H1 (cell line): ENCODE measurements around the gene CTNNBL1. TPM values are rescaled to one million over a fixed set of nuclear protein-coding genes. Genes with fewer than 3 reads are reported as not detected.

Experiments
- CTCF ChIA-PET: fragments of 300-600 bp; sonication (Branson Sonifier 250); formaldehyde crosslinking; loops from one replicate; lab custom pipeline; 2021; ENCODE audit not compliant: partially characterized antibody; lab: Charles Lee
- POLR2A ChIA-PET: fragments of 300-600 bp; sonication (Branson Sonifier 250); formaldehyde crosslinking; loops from one replicate; lab custom pipeline; 2021; ENCODE audit warnings: inconsistent platforms; ENCODE audit not compliant: partially characterized antibody; lab: Charles Lee
- DNase-seq, 2 experiments: peaks; one replicate each; pipeline versions ENCODE4 v3.0.0 to v3.0.0-alpha.2; 2010 to 2022; ENCODE audit warnings: low spot score in 2 of 2, low read depth in 1 of 2, mixed read lengths in 1 of 2
- FAIRE-seq: peaks from 2 replicates; lab custom pipeline; 2011; peaks lifted over from hg19 to GRCh38; lab: Jason Lieb, UNC
- H2AFZ ChIP-seq: 2 replicates; pipeline ENCODE4 v1.8.1; 2012; ENCODE audit warnings: low read length, inconsistent platforms
- H2AK5ac ChIP-seq: 2 replicates; pipeline ENCODE4 v1.6.1; 2013; ENCODE audit warnings: low read depth, low read length
- H2BK120ac ChIP-seq: replicated peaks from 2 replicates; pipeline ENCODE3; 2013; ENCODE audit warnings: low read depth, low read length, inconsistent platforms
- H2BK12ac ChIP-seq: 2 replicates; pipeline ENCODE4 v1.6.1; 2013; ENCODE audit warnings: low read depth, low read length
- H2BK15ac ChIP-seq: 2 replicates; pipeline ENCODE4 v1.6.1; 2013; ENCODE audit warnings: low read length
- H2BK20ac ChIP-seq: 2 replicates; pipeline ENCODE4 v1.6.1; 2013; ENCODE audit warnings: low read length
- H2BK5ac ChIP-seq: 2 replicates; pipeline ENCODE4 v1.6.1; 2013; ENCODE audit warnings: low read depth, low read length
- H3K14ac ChIP-seq: 2 replicates; pipeline ENCODE4 v1.6.1; 2013; ENCODE audit warnings: inconsistent platforms; ENCODE audit not compliant: insufficient read length
- H3K18ac ChIP-seq: 2 replicates; pipeline ENCODE4 v1.6.1; 2013; ENCODE audit warnings: low read length; ENCODE audit errors: extremely low read depth
- H3K23ac ChIP-seq: 2 replicates; pipeline ENCODE4 v1.6.1; 2013; ENCODE audit warnings: inconsistent platforms; ENCODE audit not compliant: insufficient read length
- H3K23me2 ChIP-seq: 2 replicates; pipeline ENCODE4 v1.6.1; 2013; ENCODE audit warnings: low read depth, low read length
- H3K27ac ChIP-seq: 2 replicates; pipeline ENCODE4 v1.6.1; 2011; ENCODE audit warnings: low read depth, low read length, inconsistent platforms
- H3K27me3 ChIP-seq, 4 experiments: replicated peaks in 1 of 4; 1 replicate in 1 of 4; 2 replicates in 3 of 4; pipeline versions ENCODE4 v1.6.1 to v1.8.1; 2011 to 2013; ENCODE audit warnings: low read length in 3 of 4, mild to moderate bottlenecking in 3 of 4, inconsistent platforms in 2 of 4, mixed read lengths in 2 of 4, moderate library complexity in 1 of 4; ENCODE audit not compliant: control insufficient read depth in 3 of 4, insufficient read depth in 3 of 4; ENCODE audit errors: extremely low read depth in 1 of 4
- H3K36me3 ChIP-seq, 4 experiments: 2 replicates each; pipeline versions ENCODE4 v1.6.1 to v1.8.1; 2011 to 2013; ENCODE audit warnings: mild to moderate bottlenecking in 4 of 4, low read length in 3 of 4, moderate library complexity in 2 of 4, control low read depth in 1 of 4, inconsistent platforms in 1 of 4; ENCODE audit not compliant: insufficient read depth in 4 of 4, control insufficient read depth in 2 of 4
- H3K4ac ChIP-seq: replicated peaks from 2 replicates; pipeline ENCODE3; 2013; ENCODE audit warnings: low read length, low read depth, mixed read lengths, inconsistent platforms; ENCODE audit not compliant: insufficient read length
- H3K4me1 ChIP-seq, 4 experiments: replicated peaks in 1 of 4; 1 replicate in 1 of 4; 2 replicates in 3 of 4; pipeline versions ENCODE4 v1.6.1 to v1.8.1; 2011 to 2013; ENCODE audit warnings: low read length in 3 of 4, inconsistent platforms in 2 of 4, mixed read lengths in 1 of 4; ENCODE audit not compliant: insufficient read depth in 4 of 4, control insufficient read depth in 3 of 4
- H3K4me2 ChIP-seq, 2 experiments: 2 replicates each; pipeline versions ENCODE4 v1.6.1 to v1.8.1; 2011 to 2013; ENCODE audit warnings: low read depth in 2 of 2, low read length in 2 of 2, control low read depth in 1 of 2, inconsistent platforms in 1 of 2, mild to moderate bottlenecking in 1 of 2; ENCODE audit not compliant: insufficient read depth in 1 of 2
- H3K4me3 ChIP-seq, 4 experiments: fragments of 200-600, 300-600 bp in 1 of 4; sonication (generic), shearing (Covaris generic), sonication (Bioruptor Twin) in 1 of 4; 2 replicates each; pipeline versions ENCODE4 v1.5.1 to v1.8.1; 2011 to 2016; ENCODE audit warnings: low read length in 4 of 4, low read depth in 3 of 4, control low read depth in 2 of 4, inconsistent platforms in 2 of 4, mild to moderate bottlenecking in 2 of 4, mixed read lengths in 1 of 4, moderate library complexity in 1 of 4; ENCODE audit not compliant: insufficient read depth in 2 of 4; ENCODE audit errors: extremely low read depth in 1 of 4
- H3K56ac ChIP-seq: replicated peaks from 2 replicates; pipeline ENCODE3; 2013; ENCODE audit warnings: low read depth, mild to moderate bottlenecking, mixed read lengths, low read length, inconsistent platforms; ENCODE audit not compliant: insufficient read length
- H3K79me1 ChIP-seq: 2 replicates; pipeline ENCODE4 v1.6.1; 2013; ENCODE audit warnings: low read depth, low read length, control low read depth
- H3K79me2 ChIP-seq, 2 experiments: 2 replicates each; pipeline versions ENCODE4 v1.6.1 to v1.8.1; 2012 to 2013; ENCODE audit warnings: low read length in 2 of 2, mild to moderate bottlenecking in 2 of 2, inconsistent platforms in 1 of 2; ENCODE audit not compliant: insufficient read depth in 2 of 2, control insufficient read depth in 1 of 2
- H3K9ac ChIP-seq, 4 experiments: replicated peaks in 1 of 4; 1 replicate in 1 of 4; 2 replicates in 3 of 4; pipeline versions ENCODE4 v1.6.1 to v1.8.1; 2011 to 2013; ENCODE audit warnings: low read depth in 3 of 4, low read length in 3 of 4, control low read depth in 2 of 4, mild to moderate bottlenecking in 2 of 4, moderate library complexity in 2 of 4, inconsistent platforms in 1 of 4; ENCODE audit errors: extremely low read depth in 1 of 4
- H3K9me3 ChIP-seq, 2 experiments: 2 replicates each; pipeline versions ENCODE4 v1.6.1 to v1.8.1; 2012 to 2013; ENCODE audit warnings: mild to moderate bottlenecking in 2 of 2, moderate library complexity in 2 of 2, control low read depth in 1 of 2, inconsistent platforms in 1 of 2, low read depth in 1 of 2, low read length in 1 of 2, mixed read lengths in 1 of 2; ENCODE audit not compliant: insufficient read depth in 2 of 2
- H4K20me1 ChIP-seq, 2 experiments: replicated peaks in 1 of 2; 2 replicates each; pipeline versions ENCODE3 to v1.8.1; 2011 to 2013; ENCODE audit warnings: inconsistent platforms in 2 of 2, low read length in 2 of 2, mild to moderate bottlenecking in 1 of 2; ENCODE audit not compliant: insufficient read depth in 2 of 2, control insufficient read depth in 1 of 2
- H4K5ac ChIP-seq: 2 replicates; pipeline ENCODE4 v1.6.1; 2013; ENCODE audit warnings: low read length, low read depth, mixed read lengths, inconsistent platforms; ENCODE audit not compliant: insufficient read length
- H4K8ac ChIP-seq: 2 replicates; pipeline ENCODE4 v1.8.0; 2013; ENCODE audit warnings: mild to moderate bottlenecking, moderate library complexity, low read length, inconsistent platforms; ENCODE audit not compliant: insufficient read depth; ENCODE audit errors: extremely low read depth
- H4K91ac ChIP-seq: replicated peaks from 2 replicates; pipeline ENCODE3; 2013; ENCODE audit warnings: low read length, mixed read lengths, inconsistent platforms; ENCODE audit not compliant: insufficient read length
- BRCA1 ChIP-seq: IDR thresholded peaks from 2 replicates; pipeline ENCODE4 v1.6.1; 2012; ENCODE audit warnings: low read depth, low read length, improper control_type of control experiment
- HDAC2 ChIP-seq, 2 experiments: fragments of 300-600 bp in 1 of 2; sonication (generic) in 1 of 2; IDR thresholded peaks; 2 replicates each; pipeline ENCODE4 v1.6.1; 2011 to 2012; ENCODE audit warnings: low read depth in 2 of 2, low read length in 2 of 2, mild to moderate bottlenecking in 2 of 2, moderate library complexity in 2 of 2, borderline replicate concordance in 1 of 2, inconsistent platforms in 1 of 2
- PHF8 ChIP-seq: fragments of 200-600 bp; sonication (generic); conservative IDR thresholded peaks from 2 replicates; pipeline ENCODE4 v1.7.1; 2012; ENCODE audit warnings: low read depth, mild to moderate bottlenecking, inconsistent platforms, low read length, moderate library complexity
- POU5F1 ChIP-seq: IDR thresholded peaks from 2 replicates; pipeline ENCODE4 v1.6.1; 2011; ENCODE audit warnings: low read depth, mild to moderate bottlenecking, low read length, moderate library complexity
- TEAD4 ChIP-seq: IDR thresholded peaks from 2 replicates; pipeline ENCODE4 v1.6.1; 2012; ENCODE audit warnings: low read depth, low read length, inconsistent platforms, mixed read lengths
- WGBS, 2 experiments: shearing (Covaris generic) in 1 of 2; methylation state at CpG; one replicate each; pipeline versions ENCODE4 v1.1.6 to v1.1.7; 2013 to 2015; ENCODE audit warnings: low lambda C conversion rate in 2 of 2, mixed read lengths in 2 of 2, inconsistent platforms in 1 of 2, low coverage in 1 of 2, missing lambda C conversion rate in 1 of 2; ENCODE audit not compliant: insufficient replicate concordance in 2 of 2, insufficient coverage in 1 of 2, insufficient read length in 1 of 2; ENCODE audit errors: extremely low coverage in 1 of 2, missing lambda C conversion rate in 1 of 2; 5-methylcytosine and 5-hydroxymethylcytosine counted together
- polyA plus RNA-seq, 7 experiments: library from polyadenylated mRNA; depleted of rRNA in 3 of 7; stranded (reverse) in 5 of 7; unstranded in 2 of 7; fragments of >200 nt in 5 of 7; fragments of 200-250 nt in 2 of 7; gene quantifications; 1 replicate in 5 of 7; 2 replicates in 1 of 7; 4 replicates in 1 of 7; pipeline versions ENCODE4 v1.2.1 to v1.2.3, GENCODE V29; 2011 to 2013; ENCODE audit warnings: missing spikeins in 2 of 7, mixed read lengths in 2 of 7
- total RNA-seq: library from RNA; stranded (reverse); fragmentation: NEBNext Ultra II Directional; extraction: Animal tissue kit (Norgen Biotek cat#: 25700); gene quantifications from 2 replicates; pipeline ENCODE4 v1.2.1, GENCODE V29; 2021
- TF ChIP-seq, protein P1 (sequence below): IDR thresholded peaks from 2 replicates; pipeline ENCODE4 v1.6.1; 2011; ENCODE audit warnings: low read length, improper control_type of control experiment
- TF ChIP-seq, protein P2 (sequence below): IDR thresholded peaks from 2 replicates; pipeline ENCODE4 v1.6.1; 2012; ENCODE audit warnings: inconsistent platforms

Gene CTNNBL1
- total and polyA plus RNA-seq, 2 of the 8 experiments (the other 6 are each of a cell fraction or from before 2014, with no cell fraction given) = 19.6 to 81.6 TPM

DNA sequence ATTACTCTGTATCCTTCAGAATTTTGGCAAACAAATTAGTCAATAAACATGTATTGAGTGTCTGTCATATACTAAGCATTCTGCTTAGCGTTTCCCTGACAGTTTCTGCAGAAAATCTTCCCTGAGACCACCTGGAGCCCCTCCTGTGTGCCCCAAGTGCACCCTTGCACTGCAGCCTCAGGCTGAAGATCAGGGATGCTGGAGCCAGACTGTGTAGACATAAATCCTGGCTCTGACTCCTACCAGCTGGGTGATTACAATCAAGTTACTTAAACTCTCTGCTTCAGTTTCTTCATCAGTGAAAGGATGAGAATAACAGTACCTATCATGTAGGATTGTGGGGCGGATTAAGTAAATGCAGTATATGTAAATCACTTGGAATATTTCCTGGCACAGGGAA, 155.7 kb downstream of the CTNNBL1 start:
- H2BK5ac ChIP-seq = no peak overlapping the region
- POLR2A ChIA-PET = no interaction called here
- H3K4ac ChIP-seq = no peak overlapping the region
- H3K23ac ChIP-seq = no peak overlapping the region
- no peak overlapping the region for H2AK5ac ChIP-seq
- H3K4me1 ChIP-seq = peaks cover 2 to 19% (median 9%) of the 10 kb centered on the region in 4 experiments; a peak in 5 of 7 replicates
- peaks cover 0 to 5% (median 0%) of the 10 kb centered on the region in 4 experiments; a peak in 1 of 8 replicates for H3K36me3 ChIP-seq
- no peaks in the 10 kb centered on the region for H3K79me1 ChIP-seq
- no peak overlapping the region for H3K56ac ChIP-seq
- H3K4me2 ChIP-seq = no peak overlapping the region
- no peak overlapping the region for H3K4me3 ChIP-seq
- no peaks in the 10 kb centered on the region for H4K20me1 ChIP-seq
- H2AFZ ChIP-seq = no peak overlapping the region
- H3K18ac ChIP-seq = no peak overlapping the region
- H3K14ac ChIP-seq = no peak overlapping the region
- 87% methylated on average over 2 of the region's 2 CpGs; no CpG with 5 or more reads in 1 of the 2 experiments for WGBS, 2 experiments
- no peak overlapping the region for H2BK120ac ChIP-seq
- H2BK12ac ChIP-seq = no peak overlapping the region
- no peaks in the 10 kb centered on the region for H3K79me2 ChIP-seq
- H4K8ac ChIP-seq = no peak overlapping the region
- H3K27ac ChIP-seq = no peak overlapping the region
- H4K5ac ChIP-seq = no peak overlapping the region
- H3K9me3 ChIP-seq = no peaks in the 10 kb centered on the region
- TF ChIP-seq, protein P1, sequence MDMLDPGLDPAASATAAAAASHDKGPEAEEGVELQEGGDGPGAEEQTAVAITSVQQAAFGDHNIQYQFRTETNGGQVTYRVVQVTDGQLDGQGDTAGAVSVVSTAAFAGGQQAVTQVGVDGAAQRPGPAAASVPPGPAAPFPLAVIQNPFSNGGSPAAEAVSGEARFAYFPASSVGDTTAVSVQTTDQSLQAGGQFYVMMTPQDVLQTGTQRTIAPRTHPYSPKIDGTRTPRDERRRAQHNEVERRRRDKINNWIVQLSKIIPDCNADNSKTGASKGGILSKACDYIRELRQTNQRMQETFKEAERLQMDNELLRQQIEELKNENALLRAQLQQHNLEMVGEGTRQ = no peak
- TF ChIP-seq BRCA1 (no peak), POU5F1 (no peak), TEAD4 (no peak), PHF8 (no peak), HDAC2 (IDR thresholded peaks at IDR 0.05; ENCODE audit: borderline replicate concordance in 1 of 2, low read depth in 2 of 2, low read length in 2 of 2) (no peak)
- TF ChIP-seq, protein P2, sequence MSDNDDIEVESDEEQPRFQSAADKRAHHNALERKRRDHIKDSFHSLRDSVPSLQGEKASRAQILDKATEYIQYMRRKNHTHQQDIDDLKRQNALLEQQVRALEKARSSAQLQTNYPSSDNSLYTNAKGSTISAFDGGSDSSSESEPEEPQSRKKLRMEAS = no peak
- no peak for DNase-seq
- CTCF ChIA-PET = interaction anchor here (0.6 to 1.3 kb wide), 2 partner anchors 76 to 284 kb away, joined by 3 to 5 read pairs; no protein-coding TSS in a partner anchor
- no peaks in the 10 kb centered on the region for H3K23me2 ChIP-seq
- no peaks in the 10 kb centered on the region for H3K27me3 ChIP-seq
- FAIRE-seq = no peak
- H3K9ac ChIP-seq = no peak overlapping the region
- no peak overlapping the region for H4K91ac ChIP-seq
- H2BK20ac ChIP-seq = no peak overlapping the region
- no peak overlapping the region for H2BK15ac ChIP-seq
